Hematopoietic multipotent progenitor cell treated with erythropoietin and hydrocortisone succinate and interleukin-3 and kit ligand, for 15 days (in vitro differentiated cells): Measurements from ENCODE around the gene CYB561A3.

Source experiments
- DNase-seq: peaks from one replicate; pipeline ENCODE4 v3.0.0-alpha.2; 2015; ENCODE audit warnings: low spot score

CYB561A3 gene

GRCh38 chr11:61369372-61370348 is 8.0 kb upstream of the CYB561A3 start:
- DNase-seq, result no peak

- no peak for DNase-seq
Measured at GRCh38 chr11:61368646-61369045, 7.0 kb upstream of the CYB561A3 start.

GRCh38 chr11:61367406-61367805 is 5.7 kb upstream of the CYB561A3 start:
- peak; percentile 80 for DNase-seq

DNA sequence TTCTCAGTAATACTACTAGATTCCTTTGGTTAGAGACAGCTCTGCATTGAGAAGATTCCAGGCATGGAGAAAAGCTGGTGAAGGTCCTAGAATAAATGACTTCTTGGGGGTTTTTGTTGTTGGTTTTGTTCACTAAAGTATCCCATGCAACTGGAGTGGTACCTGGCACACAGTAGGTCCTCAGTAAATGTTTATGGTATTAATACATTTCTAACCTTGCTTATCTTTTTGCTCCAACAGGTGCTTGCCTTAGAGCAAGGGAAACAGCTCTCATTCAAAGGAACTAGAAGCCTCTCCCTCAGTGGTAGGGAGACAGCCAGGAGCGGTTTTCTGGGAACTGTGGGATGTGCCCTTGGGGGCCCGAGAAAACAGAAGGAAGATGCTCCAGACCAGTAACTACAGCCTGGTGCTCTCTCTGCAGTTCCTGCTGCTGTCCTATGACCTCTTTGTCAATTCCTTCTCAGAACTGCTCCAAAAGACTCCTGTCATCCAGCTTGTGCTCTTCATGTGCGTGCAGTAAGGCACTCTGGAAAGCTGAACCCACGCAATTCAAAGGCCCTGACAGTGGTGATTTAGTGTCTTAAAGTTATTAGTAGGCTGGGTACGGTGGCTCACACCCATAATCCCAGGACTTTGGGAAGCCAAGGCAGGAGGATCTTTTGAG is 2.5 kb upstream of the CYB561A3 start:
- no peak for DNase-seq

- DNase-seq, result peak; percentile 48
Measured at GRCh38 chr11:61362542-61362875, 827 bp upstream of the CYB561A3 start.

DNA sequence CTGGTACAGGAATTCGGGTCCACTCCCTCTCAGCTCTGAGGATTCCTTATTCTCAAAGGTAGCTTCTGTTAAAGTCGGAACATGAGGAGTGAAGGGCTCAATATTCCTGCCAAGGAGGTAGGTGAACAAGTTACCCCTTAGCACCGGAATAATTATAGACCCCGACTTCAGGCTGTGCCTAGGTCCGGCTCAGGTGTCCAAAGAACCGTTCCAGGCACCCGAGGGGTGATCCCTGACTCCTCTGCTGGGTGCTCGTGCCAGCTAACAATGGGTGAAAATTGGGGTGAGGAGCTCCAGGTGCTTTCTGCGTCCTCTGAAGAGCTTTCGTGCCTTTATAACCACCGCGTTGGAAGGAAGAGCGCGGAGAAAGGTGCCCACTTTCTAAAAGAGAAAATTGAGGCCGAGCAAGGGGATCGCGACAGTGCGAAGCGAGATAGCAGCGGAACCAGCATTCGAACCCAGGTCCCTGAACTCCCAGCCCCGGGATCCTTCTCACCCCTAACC is 393 bp downstream of the CYB561A3 start:
- DNase-seq, result no peak

DNA sequence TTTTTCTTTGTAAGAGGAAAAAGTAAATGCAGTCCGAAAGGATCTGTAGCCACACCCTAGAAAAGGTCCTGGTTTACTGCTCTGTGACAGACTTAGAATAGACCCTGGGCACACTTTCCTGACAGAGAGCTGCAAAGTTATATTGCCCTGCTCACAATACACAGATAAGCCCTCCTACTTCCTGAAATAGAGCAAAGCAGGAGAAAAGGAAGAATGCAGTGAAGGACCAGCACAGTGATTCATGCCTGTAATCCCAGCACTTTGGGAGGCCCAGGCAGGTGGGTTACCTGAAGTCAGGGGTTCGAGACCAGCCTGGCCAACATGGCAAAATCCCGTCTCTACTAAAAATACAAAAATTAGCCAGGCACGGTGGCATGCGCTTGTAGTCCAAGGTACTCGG is 2.2 kb downstream of the CYB561A3 start:
- no peak for DNase-seq

DNA sequence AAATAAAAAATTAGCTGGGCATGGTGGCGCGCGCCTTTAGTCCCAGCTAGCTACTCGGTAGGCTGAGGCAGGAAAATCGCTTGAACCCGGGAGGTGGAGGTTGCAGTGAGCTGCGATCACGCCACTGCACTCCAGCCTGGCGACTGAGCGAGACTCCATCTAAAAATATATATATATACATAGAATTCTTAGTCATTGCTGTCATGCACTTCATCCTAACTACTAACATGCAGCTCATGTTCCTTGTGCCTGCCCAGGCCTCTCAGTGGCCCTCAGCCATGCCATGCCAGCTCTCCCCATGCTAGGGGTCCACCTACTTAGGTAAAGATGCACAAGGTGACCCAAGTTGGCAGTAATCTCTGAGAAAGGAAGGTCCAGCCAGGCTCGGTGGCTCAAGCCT is 3.1 kb downstream of the CYB561A3 start:
- no peak for DNase-seq

DNA sequence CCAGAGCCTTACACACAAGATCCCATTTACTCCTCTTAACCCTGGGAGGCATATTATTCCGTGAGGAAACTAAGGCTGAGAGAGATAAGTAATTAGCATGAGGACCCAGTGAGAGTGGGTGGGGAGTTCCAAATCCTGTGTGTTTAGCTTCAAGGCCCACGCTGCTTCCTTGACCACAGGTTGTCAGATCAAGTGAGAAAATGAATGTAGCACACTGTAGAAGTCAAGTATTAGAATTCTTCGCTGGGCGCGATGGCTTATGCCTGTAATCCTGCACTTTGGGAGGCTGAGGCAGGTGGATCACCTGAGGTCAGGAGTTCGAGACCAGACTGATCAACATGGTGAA is 3.8 kb downstream of the CYB561A3 start:
- DNase-seq, result no peak

DNA sequence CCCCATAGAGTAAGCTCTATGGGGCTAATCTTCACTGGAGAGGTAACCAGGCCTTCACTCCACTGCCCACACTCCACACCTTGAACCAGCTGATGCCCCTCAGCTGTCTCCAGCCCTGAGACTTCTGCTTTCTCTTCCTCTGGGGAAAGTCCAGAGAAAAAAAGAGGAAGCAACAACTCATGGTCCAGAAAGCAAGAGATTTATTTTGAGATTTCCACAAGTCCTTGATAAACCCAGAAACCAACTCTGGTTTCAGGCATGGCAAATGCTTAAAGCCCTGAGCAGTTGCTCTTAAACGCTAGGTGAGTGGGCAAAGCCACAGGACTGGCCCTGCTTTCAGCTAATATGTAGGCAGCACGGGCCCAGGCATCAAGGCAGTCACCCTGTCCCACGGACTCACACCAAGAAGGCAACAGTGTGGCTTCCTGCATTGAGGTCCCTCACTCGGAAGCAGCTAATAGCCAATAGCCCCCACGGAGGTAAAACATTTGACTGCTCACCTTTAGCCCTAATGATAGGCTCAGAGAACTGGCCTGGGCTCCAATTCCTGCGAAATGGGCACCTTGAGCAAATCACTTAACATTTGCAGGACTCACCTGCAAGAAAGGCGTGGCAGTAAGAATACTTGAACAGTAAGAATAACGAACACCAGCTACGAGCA is 4.3 kb downstream of the CYB561A3 start:
- DNase-seq, result no peak

GRCh38 chr11:61356706-61357105 is 5.0 kb downstream of the CYB561A3 start:
- no peak for DNase-seq

GRCh38 chr11:61354208-61354607 is 7.5 kb downstream of the CYB561A3 start:
- DNase-seq, result no peak

GRCh38 chr11:61353131-61354067 is 8.3 kb downstream of the CYB561A3 start:
- DNase-seq, result peak; percentile 27

GRCh38 chr11:61352038-61352437 is 9.6 kb downstream of the CYB561A3 start:
- DNase-seq, result no peak

DNA sequence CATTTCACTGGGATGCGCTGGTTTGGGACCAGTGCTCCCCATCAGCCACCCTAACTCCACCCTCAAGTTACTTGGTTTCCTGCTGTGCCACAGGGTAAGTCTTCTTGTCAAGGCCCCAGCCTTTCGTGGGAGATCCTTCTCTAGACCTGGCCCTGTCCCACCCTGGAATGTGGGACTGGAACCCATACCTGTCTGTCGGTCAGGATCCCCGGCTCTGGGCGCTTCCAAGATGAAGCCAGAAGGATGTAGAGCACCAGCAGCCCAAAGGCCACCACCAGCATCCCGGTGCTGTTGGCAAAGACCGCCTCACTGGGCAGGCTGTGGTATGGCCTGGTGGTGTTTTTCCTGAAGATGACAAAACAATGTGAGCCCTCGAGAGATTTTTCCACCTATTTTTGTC is 10.9 kb downstream of the CYB561A3 start:
- no peak for DNase-seq

DNA sequence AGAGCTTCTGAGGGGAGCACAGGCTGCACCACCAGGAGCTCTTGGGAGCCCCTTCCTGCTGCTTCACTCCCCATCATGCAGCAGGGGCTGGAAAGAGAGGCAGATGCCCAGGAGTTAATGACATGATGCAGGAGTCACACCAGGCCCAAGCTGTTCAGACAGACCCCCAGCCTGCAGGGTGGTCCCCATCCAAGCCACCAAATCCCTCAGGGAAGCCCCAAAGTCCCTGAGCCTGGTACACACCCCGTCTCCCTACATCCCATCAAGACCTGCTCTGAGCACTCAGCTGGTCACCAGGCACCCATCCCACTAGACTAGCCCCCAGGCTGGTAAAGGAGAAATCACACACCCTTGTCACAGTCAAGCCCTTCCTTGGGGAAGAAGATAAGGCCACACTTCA is 11.3 kb downstream of the CYB561A3 start:
- no peak for DNase-seq

DNA sequence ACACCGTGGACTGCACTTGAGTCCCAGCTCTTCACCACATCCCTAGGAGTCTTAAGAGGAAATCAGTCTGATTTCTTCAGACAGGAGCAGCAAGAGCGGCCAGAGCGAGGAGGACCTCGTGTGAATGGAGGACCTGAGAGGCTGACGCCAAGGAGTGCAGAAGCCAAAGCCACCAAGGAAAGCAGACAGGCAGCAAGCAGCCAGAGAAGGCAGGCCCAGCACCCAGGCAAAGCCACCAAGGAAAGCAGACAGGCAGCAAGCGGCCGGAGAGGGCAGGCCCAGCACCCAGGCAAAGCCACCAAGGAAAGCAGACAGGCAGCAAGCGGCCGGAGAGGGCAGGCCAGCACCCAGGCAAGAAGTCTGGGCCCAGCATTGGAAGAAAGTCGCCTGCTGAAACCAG is 11.8 kb downstream of the CYB561A3 start:
- DNase-seq, result no peak

DNA sequence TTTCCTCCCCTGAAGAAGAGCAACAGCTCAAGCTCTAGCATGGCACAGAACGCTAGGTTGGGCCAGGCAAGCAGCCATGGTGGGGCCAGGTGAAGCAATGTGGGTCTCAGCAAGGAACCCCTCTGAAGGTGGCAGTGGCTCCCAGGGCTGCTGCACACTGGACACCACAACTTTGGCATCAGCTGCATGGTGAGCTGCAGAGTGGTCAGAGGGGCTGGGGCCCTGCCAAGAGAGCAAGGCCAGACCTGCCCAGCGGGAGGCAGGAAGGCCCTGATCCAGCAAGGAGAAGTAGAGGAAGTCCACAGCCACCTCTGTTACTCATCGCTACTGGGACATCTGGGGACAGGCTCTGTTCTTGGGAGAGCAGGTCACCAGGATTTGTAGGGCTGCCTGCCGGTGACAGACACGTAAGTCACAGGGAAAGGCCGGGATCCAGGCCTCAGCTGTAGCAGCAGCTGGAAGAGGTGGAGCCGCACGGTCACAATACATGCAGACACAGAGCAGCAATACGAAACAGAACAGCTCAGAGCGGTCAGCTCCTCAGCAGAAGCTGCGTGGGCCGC is 12.4 kb downstream of the CYB561A3 start:
- DNase-seq, result no peak

- no peak for DNase-seq
Measured at GRCh38 chr11:61347916-61348461, 13.7 kb downstream of the CYB561A3 start.

DNA sequence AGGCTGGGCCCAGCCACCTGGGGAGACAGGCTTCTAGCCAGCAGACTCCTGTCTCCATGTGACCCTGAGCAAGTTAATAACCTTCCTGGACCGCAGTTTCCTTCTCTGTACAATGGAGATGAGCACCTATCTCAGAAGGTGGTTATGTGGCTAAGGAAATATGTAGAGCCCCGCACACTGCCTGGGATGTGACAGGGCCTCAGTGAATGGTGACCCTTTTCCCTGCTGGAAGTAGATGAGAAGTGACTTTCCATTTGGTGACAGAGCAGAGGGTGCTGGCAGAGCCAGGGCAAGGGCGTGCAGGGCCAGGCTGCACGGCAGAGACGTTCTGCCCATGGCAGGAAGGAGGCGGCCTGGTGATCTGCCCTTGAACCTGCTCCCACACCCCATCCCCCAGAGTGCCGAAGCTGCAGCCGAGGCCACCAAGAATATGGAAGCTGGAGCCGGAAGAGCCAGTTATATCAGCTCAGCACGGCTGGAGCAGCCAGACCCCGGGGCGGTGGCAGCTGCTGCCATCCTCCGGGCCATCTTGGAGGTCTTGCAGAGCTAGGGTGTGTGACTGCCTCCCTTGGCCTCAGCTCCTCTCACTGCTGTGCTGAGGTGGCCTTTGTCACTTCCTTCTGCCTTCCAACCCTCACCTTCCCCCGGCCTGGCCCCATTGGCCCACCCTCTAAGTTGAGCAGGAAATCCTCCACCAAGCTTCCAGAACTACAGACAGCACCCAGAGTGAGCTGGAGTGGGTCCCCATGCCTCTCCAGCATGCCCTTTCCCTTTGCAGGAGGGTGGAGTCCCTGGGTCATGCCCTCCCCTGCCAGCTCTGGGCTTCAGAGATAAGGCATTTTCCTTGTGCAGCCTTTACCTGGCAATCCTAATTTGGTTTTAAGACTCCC is 15.5 kb downstream of the CYB561A3 start:
- peak; percentile 84 for DNase-seq
